ENCODE measurements around the gene FSHB.

The FSHB gene

GRCh38 chr11:30270671-30271070 lies 39.9 kb downstream of the FSHB start:
- Histone ChIP-seq H3K27me3 (ENCODE audit: insufficient read depth, low read length, poor library complexity) (no peaks in the 10 kb centered on the region), H3K4me2 (ENCODE audit: insufficient read depth, low read length) (no peak overlapping the region), H3K9me3 (ENCODE audit: insufficient read depth, low read length, severe bottlenecking) (no peaks in the 10 kb centered on the region), H3K27ac (ENCODE audit: low read length) (no peak overlapping the region), H3K36me3 (ENCODE audit: insufficient read depth, low read length) (no peaks in the 10 kb centered on the region), H4K20me1 (ENCODE audit: insufficient read depth, low read length) (no peaks in the 10 kb centered on the region), H3K79me2 (ENCODE audit: insufficient read depth, low read length) (no peaks in the 10 kb centered on the region), H3K4me3 (ENCODE audit: low read depth in 1 of 2, low read length in 2 of 2) (no peak overlapping the region), H2AFZ (ENCODE audit: low read depth, low read length) (no peak overlapping the region), H3K4me1 (ENCODE audit: insufficient read depth, low read length) (no peaks in the 10 kb centered on the region), H3K9ac (ENCODE audit: low read depth, low read length) (no peak overlapping the region)
- ATAC-seq (ENCODE audit: insufficient read depth, low read depth), result no peak
- no peak for DNase-seq
- TF ChIP-seq EZH2 (IDR thresholded peaks at IDR 0.05; ENCODE audit: borderline replicate concordance, low read depth, low read length, severe bottlenecking), result no peak
- TF ChIP-seq CTCF (IDR thresholded peaks at IDR 0.05; ENCODE audit: borderline replicate concordance, extremely low read depth, low read length, poor library complexity, severe bottlenecking), result no peak

- H2AFZ ChIP-seq (ENCODE audit: low read depth, low read length), result no peak overlapping the region
- no peak overlapping the region for H3K9ac ChIP-seq (ENCODE audit: low read depth, low read length)
- no peaks in the 10 kb centered on the region for H3K27me3 ChIP-seq (ENCODE audit: insufficient read depth, low read length, poor library complexity)
- H3K27ac ChIP-seq (ENCODE audit: low read length), result no peak overlapping the region
- H4K20me1 ChIP-seq (ENCODE audit: insufficient read depth, low read length), result no peaks in the 10 kb centered on the region
- no peaks in the 10 kb centered on the region for H3K36me3 ChIP-seq (ENCODE audit: insufficient read depth, low read length)
- no peak overlapping the region for H3K4me3 ChIP-seq (ENCODE audit: low read depth in 1 of 2, low read length in 2 of 2)
- no peak overlapping the region for H3K4me2 ChIP-seq (ENCODE audit: insufficient read depth, low read length)
- TF ChIP-seq CTCF (IDR thresholded peaks at IDR 0.05; ENCODE audit: borderline replicate concordance, extremely low read depth, low read length, poor library complexity, severe bottlenecking) (no peak), EZH2 (IDR thresholded peaks at IDR 0.05; ENCODE audit: borderline replicate concordance, low read depth, low read length, severe bottlenecking) (no peak)
- H3K79me2 ChIP-seq (ENCODE audit: insufficient read depth, low read length), result no peaks in the 10 kb centered on the region
- ATAC-seq (ENCODE audit: insufficient read depth, low read depth), result no peak
- no peaks in the 10 kb centered on the region for H3K4me1 ChIP-seq (ENCODE audit: insufficient read depth, low read length)
- no peak for DNase-seq
- H3K9me3 ChIP-seq (ENCODE audit: insufficient read depth, low read length, severe bottlenecking), result no peaks in the 10 kb centered on the region
Observed at GRCh38 chr11:30277176-30277575, 46.4 kb downstream of the FSHB start.

- ATAC-seq (ENCODE audit: insufficient read depth, low read depth) (no peak), DNase-seq (no peak)
- Histone ChIP-seq H3K4me3 (ENCODE audit: low read depth in 1 of 2, low read length in 2 of 2) (no peak overlapping the region), H4K20me1 (ENCODE audit: insufficient read depth, low read length) (no peaks in the 10 kb centered on the region), H3K27me3 (ENCODE audit: insufficient read depth, low read length, poor library complexity) (no peaks in the 10 kb centered on the region), H3K79me2 (ENCODE audit: insufficient read depth, low read length) (no peaks in the 10 kb centered on the region), H2AFZ (ENCODE audit: low read depth, low read length) (no peak overlapping the region), H3K9ac (ENCODE audit: low read depth, low read length) (no peak overlapping the region), H3K4me2 (ENCODE audit: insufficient read depth, low read length) (no peak overlapping the region), H3K4me1 (ENCODE audit: insufficient read depth, low read length) (no peaks in the 10 kb centered on the region), H3K27ac (ENCODE audit: low read length) (no peak overlapping the region), H3K9me3 (ENCODE audit: insufficient read depth, low read length, severe bottlenecking) (no peaks in the 10 kb centered on the region), H3K36me3 (ENCODE audit: insufficient read depth, low read length) (no peaks in the 10 kb centered on the region)
- TF ChIP-seq CTCF (IDR thresholded peaks at IDR 0.05; ENCODE audit: borderline replicate concordance, extremely low read depth, low read length, poor library complexity, severe bottlenecking) (no peak), EZH2 (IDR thresholded peaks at IDR 0.05; ENCODE audit: borderline replicate concordance, low read depth, low read length, severe bottlenecking) (no peak)
Observed at GRCh38 chr11:30279796-30280195, 49.0 kb downstream of the FSHB start.
